Lower leg skin (tissue), 4 donors: ENCODE data around the gene BFSP1. TPM values are rescaled to one million over a fixed set of nuclear protein-coding genes. Genes with fewer than 3 reads are reported as not detected.

Source experiments
- DNase-seq, 2 donors: peaks; one replicate each; pipeline ENCODE4 v3.0.0-alpha.2; 2019; ENCODE audit warnings: low spot score in 2 of 2
- H3K4me3 ChIP-seq: fragments of 200-600 bp; sonication (generic); 2 replicates; pipeline ENCODE4 v1.5.1; 2017; ENCODE audit warnings: mild to moderate bottlenecking, low read depth; ENCODE audit not compliant: poor library complexity, severe bottlenecking
- POLR2A ChIP-seq, 2 donors: fragments of 450-650 bp; IDR thresholded peaks; one replicate each; pipeline ENCODE4 v1.6.1; 2016 to 2017; ENCODE audit warnings: antibody characterized with exemption in 2 of 2, mild to moderate bottlenecking in 1 of 2, moderate library complexity in 1 of 2
- WGBS, 2 donors: methylation state at CpG; one replicate each; pipeline ENCODE4 v1.1.5; 2018; 5-methylcytosine and 5-hydroxymethylcytosine counted together
- intact Hi-C: fragments of 100-400 bp; cut with DNase I; formaldehyde crosslinking; loops from one replicate; pipeline ENCODE4 v1.15.0; 2023; ENCODE audit warnings: low total_unique reads
- total RNA-seq, 4 donors: library from RNA; depleted of rRNA; stranded (reverse); fragments of >200 nt; gene quantifications; one replicate each; pipeline ENCODE4 v1.1.0, GENCODE V29; 2016
- TF ChIP-seq, protein P1 (sequence below), 3 donors: fragments of 450-650 bp; IDR thresholded peaks; one replicate each; pipeline ENCODE4 v1.5.1; 2016; ENCODE audit warnings: antibody characterized with exemption in 3 of 3, mild to moderate bottlenecking in 3 of 3, moderate library complexity in 2 of 3

The BFSP1 gene
- total RNA-seq, 4 donors from 2014 or later = 0.61 to 2.6 (median 1.7) TPM

DNA sequence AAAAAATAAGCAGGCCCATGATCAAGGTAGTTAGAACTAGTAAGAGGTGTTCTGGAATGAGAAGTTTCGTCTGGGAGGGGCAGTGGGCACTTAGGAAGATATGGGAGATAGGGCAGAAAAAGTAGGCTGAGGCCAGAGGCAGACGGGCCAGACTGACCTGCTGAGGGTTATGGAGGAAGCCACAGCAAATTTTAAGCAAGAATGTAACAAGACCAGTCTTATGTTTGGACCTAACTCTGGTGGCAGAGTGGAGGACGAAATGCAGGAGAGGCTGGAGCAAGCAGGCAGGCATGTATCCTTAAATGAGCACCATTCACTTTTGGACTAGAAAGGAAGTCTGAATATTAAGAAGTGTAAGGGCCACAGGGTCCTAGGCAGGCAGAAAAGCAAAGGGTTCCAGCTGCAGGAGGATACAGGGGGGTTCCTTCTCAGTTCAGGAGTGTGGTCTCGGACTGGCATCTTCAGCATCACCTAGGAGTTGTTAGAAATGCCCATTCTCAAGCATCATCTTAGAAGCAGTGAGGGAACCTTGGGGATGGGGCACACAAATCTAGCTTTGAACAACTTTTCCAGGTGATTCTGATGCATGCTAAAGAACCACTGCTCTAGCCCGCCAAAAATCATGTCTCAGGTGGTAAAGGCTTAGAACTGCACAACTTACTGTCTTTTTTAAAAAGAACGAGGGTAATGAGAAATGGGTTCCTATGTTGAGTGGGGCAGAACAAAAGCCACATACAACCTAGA, 37.0 kb upstream of the BFSP1 start:
- no peak for DNase-seq
- intact Hi-C loops = no loop called here
- H3K4me3 ChIP-seq = no peak overlapping the region
- 59 to 67% methylated on average over 6 of the region's 6 CpGs for whole genome bisulfite sequencing, 2 donors
- TF ChIP-seq, protein P1, sequence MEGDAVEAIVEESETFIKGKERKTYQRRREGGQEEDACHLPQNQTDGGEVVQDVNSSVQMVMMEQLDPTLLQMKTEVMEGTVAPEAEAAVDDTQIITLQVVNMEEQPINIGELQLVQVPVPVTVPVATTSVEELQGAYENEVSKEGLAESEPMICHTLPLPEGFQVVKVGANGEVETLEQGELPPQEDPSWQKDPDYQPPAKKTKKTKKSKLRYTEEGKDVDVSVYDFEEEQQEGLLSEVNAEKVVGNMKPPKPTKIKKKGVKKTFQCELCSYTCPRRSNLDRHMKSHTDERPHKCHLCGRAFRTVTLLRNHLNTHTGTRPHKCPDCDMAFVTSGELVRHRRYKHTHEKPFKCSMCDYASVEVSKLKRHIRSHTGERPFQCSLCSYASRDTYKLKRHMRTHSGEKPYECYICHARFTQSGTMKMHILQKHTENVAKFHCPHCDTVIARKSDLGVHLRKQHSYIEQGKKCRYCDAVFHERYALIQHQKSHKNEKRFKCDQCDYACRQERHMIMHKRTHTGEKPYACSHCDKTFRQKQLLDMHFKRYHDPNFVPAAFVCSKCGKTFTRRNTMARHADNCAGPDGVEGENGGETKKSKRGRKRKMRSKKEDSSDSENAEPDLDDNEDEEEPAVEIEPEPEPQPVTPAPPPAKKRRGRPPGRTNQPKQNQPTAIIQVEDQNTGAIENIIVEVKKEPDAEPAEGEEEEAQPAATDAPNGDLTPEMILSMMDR (IDR thresholded peaks at IDR 0.05) = no peak
- no peak for TF ChIP-seq POLR2A (IDR thresholded peaks at IDR 0.05)

DNA sequence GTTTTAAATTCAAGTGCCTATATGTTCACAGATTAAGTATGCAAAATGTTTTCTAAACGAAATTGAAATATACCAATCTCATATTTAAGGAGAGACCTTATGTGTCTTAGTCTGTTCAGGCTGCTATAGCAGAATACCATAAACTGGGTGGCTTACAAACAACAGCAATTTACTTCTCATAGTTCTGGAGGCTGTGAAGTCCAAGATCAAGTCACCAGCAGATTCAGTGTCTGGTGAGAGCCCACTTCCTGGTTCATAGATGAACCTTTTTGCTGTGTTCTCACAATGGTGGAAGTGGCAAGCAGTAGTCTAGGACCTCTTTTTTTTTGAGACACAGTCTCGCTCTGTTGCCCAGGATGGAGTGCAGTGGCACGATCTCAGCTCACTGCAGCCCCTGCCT, 35.2 kb upstream of the BFSP1 start:
- DNase-seq = no peak
- 92 to 94% methylated on average over 3 of the region's 3 CpGs for WGBS, 2 donors
- TF ChIP-seq, protein P1 (IDR thresholded peaks at IDR 0.05) = no peak
- no peak for TF ChIP-seq POLR2A (IDR thresholded peaks at IDR 0.05)
- no peak overlapping the region for H3K4me3 ChIP-seq
- intact Hi-C loops = no loop called here

DNA sequence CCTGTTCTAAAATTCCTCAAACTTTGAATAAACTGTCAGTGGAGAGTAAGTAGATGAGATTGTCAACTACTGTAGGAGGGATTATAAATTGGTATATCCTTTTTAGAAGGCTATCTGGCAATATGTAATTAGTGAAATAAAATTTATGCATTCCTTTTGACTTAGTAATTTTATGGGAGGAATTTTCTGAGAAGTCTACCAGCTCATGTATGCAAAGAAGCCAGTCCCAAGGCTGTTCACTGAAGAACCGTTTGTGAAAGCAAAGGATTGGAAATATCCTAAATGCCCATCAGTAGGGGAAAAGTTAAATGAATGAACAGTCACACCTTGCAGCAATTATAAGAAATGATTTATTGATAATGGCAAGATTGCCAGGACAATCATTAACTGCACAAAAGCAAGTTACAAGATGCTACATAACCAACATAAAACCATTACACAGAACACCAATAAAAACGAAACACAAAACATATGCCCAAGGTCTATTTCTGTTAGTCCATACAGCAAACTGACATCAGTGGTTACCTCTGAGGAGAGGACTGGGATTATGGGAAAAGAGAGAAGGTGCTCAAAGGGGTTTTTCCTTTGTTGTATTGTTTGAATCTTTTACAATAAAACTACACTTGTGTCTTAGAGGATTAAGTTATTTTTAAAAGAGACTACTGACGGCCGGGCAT, 34.1 kb upstream of the BFSP1 start:
- TF ChIP-seq, protein P1 (IDR thresholded peaks at IDR 0.05) = no peak
- TF ChIP-seq POLR2A (IDR thresholded peaks at IDR 0.05) = no peak
- 41 to 43% methylated on average over 4 of the region's 4 CpGs for WGBS, 2 donors
- intact Hi-C loops = no loop called here

DNA sequence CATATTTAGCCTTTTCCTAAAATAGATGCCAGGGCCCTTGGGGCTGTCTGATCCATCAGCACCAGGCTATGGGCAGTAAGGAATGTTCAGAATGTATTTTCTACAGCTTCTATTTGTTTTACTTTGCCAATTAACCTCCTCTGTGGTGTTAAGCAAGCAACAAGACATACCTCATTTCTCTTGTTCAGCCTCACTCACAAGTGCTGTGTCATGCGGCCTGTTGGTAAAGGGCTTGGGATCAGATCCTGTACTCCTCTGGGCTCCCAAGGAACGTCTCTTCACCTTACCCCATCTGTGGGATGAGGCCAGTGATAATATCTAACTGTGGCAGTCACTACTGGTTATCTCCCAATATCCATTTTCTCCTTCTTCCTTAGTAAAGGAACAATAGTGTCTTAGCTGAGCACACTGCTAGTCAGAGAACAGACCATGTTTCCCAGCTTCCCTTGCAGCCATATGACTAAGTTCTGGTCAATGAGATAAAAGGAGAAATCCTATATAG, 31.7 kb upstream of the BFSP1 start:
- no peak for DNase-seq
- TF ChIP-seq, protein P1 (IDR thresholded peaks at IDR 0.05) = no peak
- TF ChIP-seq POLR2A (IDR thresholded peaks at IDR 0.05) = no peak
- 80 to 85% methylated on average over 2 of the region's 2 CpGs for WGBS, 2 donors
- intact Hi-C loops = no loop called here
- no peak overlapping the region for H3K4me3 ChIP-seq

More for the DNA sequence above, 34.1 kb upstream of the BFSP1 start:
- no peak for DNase-seq
- no peak overlapping the region for H3K4me3 ChIP-seq

DNA sequence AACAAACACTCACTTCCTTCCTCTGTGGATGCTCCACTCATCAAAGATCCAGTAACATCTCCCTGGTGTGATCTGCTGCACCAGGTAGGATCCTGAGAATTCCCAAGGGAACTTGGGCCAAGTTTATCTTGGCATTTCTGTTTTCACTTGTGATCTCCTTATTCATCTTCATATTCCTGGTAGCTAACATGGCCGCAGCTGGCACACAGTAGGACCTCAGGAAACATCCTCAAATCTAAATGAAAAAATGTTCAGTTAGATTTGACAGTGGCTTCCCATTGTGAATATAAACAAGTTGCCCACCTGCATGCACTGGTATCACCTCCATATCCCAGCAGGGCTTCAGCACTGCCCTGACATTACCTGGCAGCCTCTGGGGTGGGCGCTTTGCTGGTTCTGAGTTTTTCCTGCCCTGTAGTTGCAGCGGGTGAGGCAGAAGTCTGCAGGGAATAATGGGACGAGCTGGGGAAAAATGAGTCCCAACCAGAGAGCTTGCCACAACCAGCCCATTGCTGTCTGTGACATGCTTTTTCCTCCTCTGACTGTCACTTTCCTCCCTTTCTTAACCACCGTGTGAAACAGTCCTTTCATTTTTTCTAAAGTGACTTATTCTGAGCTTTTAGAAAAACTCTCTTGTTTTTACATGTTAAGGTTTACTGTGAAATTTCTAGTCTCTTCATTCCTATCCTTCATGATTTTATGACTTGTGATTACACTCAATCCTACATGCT, 29.3 kb upstream of the BFSP1 start:
- intact Hi-C loops = no loop called here
- WGBS, 2 donors = 41 to 49% methylated on average over 5 of the region's 5 CpGs
- no peak for TF ChIP-seq POLR2A (IDR thresholded peaks at IDR 0.05)
- TF ChIP-seq, protein P1 (IDR thresholded peaks at IDR 0.05) = no peak
- DNase-seq = no peak
- no peak overlapping the region for H3K4me3 ChIP-seq
